ENCODE data around the gene SRP72. TPM values are rescaled to one million over a fixed set of nuclear protein-coding genes. Genes with fewer than 3 reads are reported as not detected.
A peak's percentile ranks its signal among the peaks of the same experiment; 100 is the strongest.

Gene SRP72
- polyA plus RNA-seq, 1 of the 3 experiments (the other 2 are of a cell fraction) = 47.6 TPM

- TF ChIP-seq, protein P1, sequence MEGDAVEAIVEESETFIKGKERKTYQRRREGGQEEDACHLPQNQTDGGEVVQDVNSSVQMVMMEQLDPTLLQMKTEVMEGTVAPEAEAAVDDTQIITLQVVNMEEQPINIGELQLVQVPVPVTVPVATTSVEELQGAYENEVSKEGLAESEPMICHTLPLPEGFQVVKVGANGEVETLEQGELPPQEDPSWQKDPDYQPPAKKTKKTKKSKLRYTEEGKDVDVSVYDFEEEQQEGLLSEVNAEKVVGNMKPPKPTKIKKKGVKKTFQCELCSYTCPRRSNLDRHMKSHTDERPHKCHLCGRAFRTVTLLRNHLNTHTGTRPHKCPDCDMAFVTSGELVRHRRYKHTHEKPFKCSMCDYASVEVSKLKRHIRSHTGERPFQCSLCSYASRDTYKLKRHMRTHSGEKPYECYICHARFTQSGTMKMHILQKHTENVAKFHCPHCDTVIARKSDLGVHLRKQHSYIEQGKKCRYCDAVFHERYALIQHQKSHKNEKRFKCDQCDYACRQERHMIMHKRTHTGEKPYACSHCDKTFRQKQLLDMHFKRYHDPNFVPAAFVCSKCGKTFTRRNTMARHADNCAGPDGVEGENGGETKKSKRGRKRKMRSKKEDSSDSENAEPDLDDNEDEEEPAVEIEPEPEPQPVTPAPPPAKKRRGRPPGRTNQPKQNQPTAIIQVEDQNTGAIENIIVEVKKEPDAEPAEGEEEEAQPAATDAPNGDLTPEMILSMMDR (IDR thresholded peaks at IDR 0.05) = peak; percentile 97
- TF ChIP-seq FOXJ3 (CRISPR knock-in tag; IDR thresholded peaks at IDR 0.05) (no peak), TEAD4 (IDR thresholded peaks at IDR 0.05; ENCODE audit: borderline replicate concordance, insufficient read depth) (no peak), TCF12 (IDR thresholded peaks at IDR 0.05) (peak; percentile 40; the same call in 1 of the 2 replicates), SIN3A (IDR thresholded peaks at IDR 0.05; ENCODE audit: borderline replicate concordance, low read depth, low read length) (no peak)
- TF ChIP-seq, protein P2, sequence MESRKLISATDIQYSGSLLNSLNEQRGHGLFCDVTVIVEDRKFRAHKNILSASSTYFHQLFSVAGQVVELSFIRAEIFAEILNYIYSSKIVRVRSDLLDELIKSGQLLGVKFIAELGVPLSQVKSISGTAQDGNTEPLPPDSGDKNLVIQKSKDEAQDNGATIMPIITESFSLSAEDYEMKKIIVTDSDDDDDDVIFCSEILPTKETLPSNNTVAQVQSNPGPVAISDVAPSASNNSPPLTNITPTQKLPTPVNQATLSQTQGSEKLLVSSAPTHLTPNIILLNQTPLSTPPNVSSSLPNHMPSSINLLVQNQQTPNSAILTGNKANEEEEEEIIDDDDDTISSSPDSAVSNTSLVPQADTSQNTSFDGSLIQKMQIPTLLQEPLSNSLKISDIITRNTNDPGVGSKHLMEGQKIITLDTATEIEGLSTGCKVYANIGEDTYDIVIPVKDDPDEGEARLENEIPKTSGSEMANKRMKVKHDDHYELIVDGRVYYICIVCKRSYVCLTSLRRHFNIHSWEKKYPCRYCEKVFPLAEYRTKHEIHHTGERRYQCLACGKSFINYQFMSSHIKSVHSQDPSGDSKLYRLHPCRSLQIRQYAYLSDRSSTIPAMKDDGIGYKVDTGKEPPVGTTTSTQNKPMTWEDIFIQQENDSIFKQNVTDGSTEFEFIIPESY (IDR thresholded peaks at IDR 0.05; ENCODE audit: borderline replicate concordance, low read depth) = no peak
- TF ChIP-seq, protein P3, sequence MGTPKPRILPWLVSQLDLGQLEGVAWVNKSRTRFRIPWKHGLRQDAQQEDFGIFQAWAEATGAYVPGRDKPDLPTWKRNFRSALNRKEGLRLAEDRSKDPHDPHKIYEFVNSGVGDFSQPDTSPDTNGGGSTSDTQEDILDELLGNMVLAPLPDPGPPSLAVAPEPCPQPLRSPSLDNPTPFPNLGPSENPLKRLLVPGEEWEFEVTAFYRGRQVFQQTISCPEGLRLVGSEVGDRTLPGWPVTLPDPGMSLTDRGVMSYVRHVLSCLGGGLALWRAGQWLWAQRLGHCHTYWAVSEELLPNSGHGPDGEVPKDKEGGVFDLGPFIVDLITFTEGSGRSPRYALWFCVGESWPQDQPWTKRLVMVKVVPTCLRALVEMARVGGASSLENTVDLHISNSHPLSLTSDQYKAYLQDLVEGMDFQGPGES (IDR thresholded peaks at IDR 0.05; ENCODE audit: low read depth, low read length) = no peak
Observed at GRCh38 chr4:56544573-56545131, 77.2 kb downstream of the SRP72 start (continued).

- no peak for DNase-seq
- H4K20me1 ChIP-seq (ENCODE audit: insufficient read depth) = no peaks in the 10 kb centered on the region
- no peaks in the 10 kb centered on the region for H3F3A ChIP-seq (replicated peaks; ENCODE audit: insufficient read depth)
- no peaks in the 10 kb centered on the region for H3K9me3 ChIP-seq
- H3K27me3 ChIP-seq (ENCODE audit: insufficient read depth) = no peaks in the 10 kb centered on the region; the same call in 1 of the 2 replicates
- H3K79me2 ChIP-seq (ENCODE audit: insufficient read depth) = no peaks in the 10 kb centered on the region
- ChIA-PET POLR2A (no interaction called here), CTCF (interaction anchor here (0.6 kb wide), 1 partner anchor 166 kb away, joined by 3 read pairs; no protein-coding TSS in a partner anchor)
- 53% methylated on average over 8 of the region's 8 CpGs for WGBS (ENCODE audit: low lambda C conversion rate)
- H3K9ac ChIP-seq = no peak overlapping the region
- H3K9me2 ChIP-seq = no peaks in the 10 kb centered on the region
- H2AFZ ChIP-seq (ENCODE audit: low read depth) = no peak overlapping the region
- no peak overlapping the region for H3K4me2 ChIP-seq
- H3K27ac ChIP-seq (ENCODE audit: low read depth in 2 of 2, low read length in 1 of 2) = no peak overlapping the region
- no peaks in the 10 kb centered on the region for H3K36me3 ChIP-seq (replicated peaks in 1 of 2; ENCODE audit: control insufficient read depth in 1 of 2, insufficient read depth in 2 of 2, low read length in 1 of 2)
- no peak overlapping the region for H3K4me3 ChIP-seq (ENCODE audit: low read depth in 2 of 2, low read length in 1 of 2)
- H3K4me1 ChIP-seq (ENCODE audit: control insufficient read depth in 1 of 2, insufficient read depth in 2 of 2, low read depth in 1 of 2, low read length in 1 of 2) = no peaks in the 10 kb centered on the region
- TF ChIP-seq RAD21 (IDR thresholded peaks at IDR 0.05; ENCODE audit: low read length) = no peak
- TF ChIP-seq JUND (IDR thresholded peaks at IDR 0.05) = no peak
- no peak for TF ChIP-seq RCOR1 (IDR thresholded peaks at IDR 0.05; ENCODE audit: low read length)
- TF ChIP-seq YY1 (IDR thresholded peaks at IDR 0.05; ENCODE audit: low read depth) = no peak
- no peak for TF ChIP-seq TEAD4 (IDR thresholded peaks at IDR 0.05; ENCODE audit: borderline replicate concordance, insufficient read depth)
- TF ChIP-seq USF2 (IDR thresholded peaks at IDR 0.05; ENCODE audit: borderline replicate concordance, low read depth, low read length) = no peak
- TF ChIP-seq RXRA (IDR thresholded peaks at IDR 0.05; ENCODE audit: borderline replicate concordance, low read depth) = no peak
- no peak for TF ChIP-seq SMC3 (IDR thresholded peaks at IDR 0.05; ENCODE audit: low read depth, low read length)
- no peak for TF ChIP-seq MEF2A (IDR thresholded peaks at IDR 0.05; ENCODE audit: borderline replicate concordance, low read depth)
- TF ChIP-seq, protein P3 (IDR thresholded peaks at IDR 0.05; ENCODE audit: low read depth, low read length) = no peak
- no peak for TF ChIP-seq NRF1 (IDR thresholded peaks at IDR 0.05; ENCODE audit: low read depth, low read length)
- no peak for TF ChIP-seq TCF12 (IDR thresholded peaks at IDR 0.05)
- TF ChIP-seq MXI1 (IDR thresholded peaks at IDR 0.05; ENCODE audit: low read depth, low read length) = no peak
- TF ChIP-seq, protein P1 (IDR thresholded peaks at IDR 0.05) = no peak
- no peak for TF ChIP-seq USF1 (IDR thresholded peaks at IDR 0.05; ENCODE audit: borderline replicate concordance, low read depth)
Observed at GRCh38 chr4:56550642-56551041, 83.2 kb downstream of the SRP72 start.
